Measurements from ENCODE around the gene LHX3. TPM values are rescaled to one million over a fixed set of nuclear protein-coding genes. Genes with fewer than 3 reads are reported as not detected.

LHX3 gene
- total and polyA plus RNA-seq, 2 of the 4 experiments (the other 2 are of a cell fraction): not detected

DNA sequence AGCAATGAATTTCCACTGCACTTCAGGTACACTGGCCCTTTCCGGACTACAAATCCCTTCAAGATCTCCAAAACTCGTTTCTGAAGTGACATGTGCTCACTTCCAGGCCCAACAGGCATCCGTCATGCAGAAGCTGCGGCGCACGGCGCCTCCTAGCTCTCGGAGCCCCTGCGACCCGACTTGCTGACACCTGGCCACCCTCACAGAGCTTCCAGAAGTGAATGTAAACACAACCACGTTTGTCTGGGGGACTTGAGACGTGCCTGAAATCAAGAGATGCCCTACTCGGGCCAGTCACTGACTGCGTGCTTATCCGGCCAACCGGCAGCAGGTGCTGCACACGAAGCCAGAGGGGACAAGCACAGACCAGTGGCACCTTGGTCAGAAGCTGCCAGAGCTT is 4.9 kb upstream of the LHX3 start:
- POLR2A ChIA-PET (ENCODE audit: unreplicated experiment): no interaction called here
- Histone ChIP-seq H3K36me3 (ENCODE audit: control insufficient read depth, insufficient read depth, low read length) (peaks cover 11% of the 10 kb centered on the region), H2BK120ac (ENCODE audit: low read depth, low read length) (no peak overlapping the region), H2BK5ac (ENCODE audit: low read depth, low read length, poor library complexity, severe bottlenecking) (no peak overlapping the region), H3K56ac (ENCODE audit: extremely low read depth, insufficient read depth, low read length) (no peak overlapping the region), H3K79me1 (ENCODE audit: low read depth in 1 of 2, low read length in 2 of 2) (no peaks in the 10 kb centered on the region), H2AK9ac (replicated peaks; ENCODE audit: low read depth, low read length, poor library complexity) (no peak overlapping the region), H4K8ac (ENCODE audit: low read depth in 2 of 2, low read length in 2 of 2) (no peak overlapping the region), H3K4ac (ENCODE audit: low read depth, low read length) (no peak overlapping the region), H4K20me1 (ENCODE audit: insufficient read depth, low read length) (peaks cover 11% of the 10 kb centered on the region), H3K9me1 (ENCODE audit: insufficient read depth, low read length) (no peaks in the 10 kb centered on the region), H2AFZ (replicated peaks; ENCODE audit: low read length, poor library complexity) (no peak overlapping the region), H3K14ac (replicated peaks; ENCODE audit: low read depth, low read length) (no peak overlapping the region), H3K4me1 (ENCODE audit: control insufficient read depth, insufficient read depth, low read length) (no peaks in the 10 kb centered on the region), H3K4me3 (ENCODE audit: insufficient read depth, low read depth, low read length) (no peak overlapping the region), H3K4me2 (ENCODE audit: low read depth, low read length) (no peak overlapping the region), H2BK20ac (ENCODE audit: low read depth, low read length) (no peak overlapping the region), H4K91ac (ENCODE audit: insufficient read depth, low read depth, low read length) (no peak overlapping the region), H3K23ac (ENCODE audit: low read depth, low read length) (no peak overlapping the region), H2BK15ac (ENCODE audit: low read depth, low read length) (no peak overlapping the region), H2AK5ac (ENCODE audit: low read depth, low read length) (no peak overlapping the region), H3K9me3 (ENCODE audit: control insufficient read depth, insufficient read depth, low read length) (0 out of 2 replicates have a peak, but pooled peaks cover 3% of the 10 kb centered on the region), H3K18ac (ENCODE audit: low read depth, low read length) (no peak overlapping the region), H3K9ac (ENCODE audit: low read depth, low read length) (no peak overlapping the region), H3K27ac (ENCODE audit: insufficient read depth, low read length) (no peak overlapping the region), H4K5ac (ENCODE audit: low read depth, low read length) (no peak overlapping the region), H3K27me3 (ENCODE audit: control insufficient read depth, insufficient read depth, low read length) (peaks cover under 1% of the 10 kb centered on the region; the same call in 1 of the 2 replicates)
- no peak for ATAC-seq (ENCODE audit: low read depth)
- in situ Hi-C loops (cut with MboI; ENCODE audit: low sequenced_read_pairs): no loop called here
- intact Hi-C loops (cut with micrococcal nuclease): no loop called here
- CTCF ChIA-PET: no interaction called here
- no peak for DNase-seq
- dilution Hi-C loops (cut with HindIII; ENCODE audit: low sequenced_read_pairs, unreplicated experiment): no loop called here
- TF ChIP-seq MAZ (IDR thresholded peaks at IDR 0.05; ENCODE audit: borderline replicate concordance, low read depth, low read length): no peak
- TF ChIP-seq, protein P1, sequence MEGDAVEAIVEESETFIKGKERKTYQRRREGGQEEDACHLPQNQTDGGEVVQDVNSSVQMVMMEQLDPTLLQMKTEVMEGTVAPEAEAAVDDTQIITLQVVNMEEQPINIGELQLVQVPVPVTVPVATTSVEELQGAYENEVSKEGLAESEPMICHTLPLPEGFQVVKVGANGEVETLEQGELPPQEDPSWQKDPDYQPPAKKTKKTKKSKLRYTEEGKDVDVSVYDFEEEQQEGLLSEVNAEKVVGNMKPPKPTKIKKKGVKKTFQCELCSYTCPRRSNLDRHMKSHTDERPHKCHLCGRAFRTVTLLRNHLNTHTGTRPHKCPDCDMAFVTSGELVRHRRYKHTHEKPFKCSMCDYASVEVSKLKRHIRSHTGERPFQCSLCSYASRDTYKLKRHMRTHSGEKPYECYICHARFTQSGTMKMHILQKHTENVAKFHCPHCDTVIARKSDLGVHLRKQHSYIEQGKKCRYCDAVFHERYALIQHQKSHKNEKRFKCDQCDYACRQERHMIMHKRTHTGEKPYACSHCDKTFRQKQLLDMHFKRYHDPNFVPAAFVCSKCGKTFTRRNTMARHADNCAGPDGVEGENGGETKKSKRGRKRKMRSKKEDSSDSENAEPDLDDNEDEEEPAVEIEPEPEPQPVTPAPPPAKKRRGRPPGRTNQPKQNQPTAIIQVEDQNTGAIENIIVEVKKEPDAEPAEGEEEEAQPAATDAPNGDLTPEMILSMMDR (conservative IDR thresholded peaks at IDR 0.05; ENCODE audit: low read depth, low read length): no peak
- no peak for TF ChIP-seq MAFK (IDR thresholded peaks at IDR 0.05; ENCODE audit: low read depth, low read length)
- TF ChIP-seq MXI1 (IDR thresholded peaks at IDR 0.05; ENCODE audit: borderline replicate concordance, low read depth, low read length): no peak
- WGBS, 2 experiments (ENCODE audit: extremely low coverage in 2 of 2, insufficient read length in 1 of 2): 80% methylated on average over 12 of the region's 17 CpGs; no CpG with 5 or more reads in 1 of the 2 experiments
- BruUV-seq (replicated peaks): no TSS peak

Measured in IMR-90 (cell line).